KMS-11 (cell line): ENCODE data around the gene TULP1.

ENCODE experiments used
- H2AFZ ChIP-seq: fragments of 200-600 bp; sonication (generic); 2 replicates; pipeline ENCODE4 v1.6.1; 2016; ENCODE audit warnings: antibody characterized with exemption, mixed run types, low read depth
- H3K27ac ChIP-seq: fragments of 200-600 bp; sonication (generic); 2 replicates; pipeline ENCODE4 v1.6.1; 2016; ENCODE audit warnings: mild to moderate bottlenecking, mixed run types
- H3K27me3 ChIP-seq: fragments of 200-600 bp; sonication (generic); 2 replicates; pipeline ENCODE4 v1.6.1; 2017; ENCODE audit warnings: mild to moderate bottlenecking, low read depth, mixed run types, moderate library complexity; ENCODE audit not compliant: insufficient read depth
- H3K36me3 ChIP-seq: fragments of 200-600 bp; sonication (generic); 2 replicates; pipeline ENCODE4 v1.6.1; 2017; ENCODE audit warnings: mild to moderate bottlenecking, mixed run types; ENCODE audit not compliant: insufficient read depth
- H3K4me1 ChIP-seq: fragments of 200-600 bp; sonication (generic); 2 replicates; pipeline ENCODE4 v1.6.1; 2016; ENCODE audit warnings: mild to moderate bottlenecking, low read depth, mixed run types; ENCODE audit not compliant: poor library complexity, severe bottlenecking
- H3K4me2 ChIP-seq: fragments of 200-600 bp; sonication (generic); 2 replicates; pipeline ENCODE4 v1.7.0; 2016; ENCODE audit warnings: mild to moderate bottlenecking, mixed run types
- H3K4me3 ChIP-seq: fragments of 200-600 bp; sonication (generic); IDR thresholded peaks from 2 replicates; pipeline ENCODE4 v1.6.1; 2017; ENCODE audit warnings: low read depth, low read length, mixed read lengths; ENCODE audit not compliant: insufficient read depth
- H3K79me2 ChIP-seq: fragments of 200-600 bp; sonication (generic); 2 replicates; pipeline ENCODE4 v1.6.1; 2016; ENCODE audit warnings: low read depth, mixed run types; ENCODE audit not compliant: insufficient read depth
- H3K9ac ChIP-seq: fragments of 200-600 bp; sonication (generic); 2 replicates; pipeline ENCODE4 v1.6.1; 2016; ENCODE audit warnings: mild to moderate bottlenecking, mixed run types
- H4K20me1 ChIP-seq: fragments of 200-600 bp; sonication (generic); 2 replicates; pipeline ENCODE4 v1.6.1; 2016; ENCODE audit warnings: mild to moderate bottlenecking, mixed run types; ENCODE audit not compliant: insufficient read depth
- CTCF ChIP-seq: fragments of 200-600 bp; sonication (generic); conservative IDR thresholded peaks from 2 replicates; pipeline ENCODE4 v1.6.1; 2017; ENCODE audit warnings: low read depth, mild to moderate bottlenecking, antibody characterized with exemption, low read length, moderate library complexity, mixed read lengths

Gene TULP1

GRCh38 chr6:35499372-35499771 lies 13.3 kb downstream of the TULP1 start:
- Histone ChIP-seq H3K9ac (no peak overlapping the region), H3K4me2 (no peak overlapping the region), H3K4me3 (no peak overlapping the region), H3K27ac (no peak overlapping the region), H4K20me1 (no peaks in the 10 kb centered on the region), H3K4me1 (peaks cover 5% of the 10 kb centered on the region), H2AFZ (no peak overlapping the region), H3K36me3 (no peaks in the 10 kb centered on the region), H3K79me2 (no peaks in the 10 kb centered on the region), H3K27me3 (no peaks in the 10 kb centered on the region)
- no peak for TF ChIP-seq CTCF

DNA sequence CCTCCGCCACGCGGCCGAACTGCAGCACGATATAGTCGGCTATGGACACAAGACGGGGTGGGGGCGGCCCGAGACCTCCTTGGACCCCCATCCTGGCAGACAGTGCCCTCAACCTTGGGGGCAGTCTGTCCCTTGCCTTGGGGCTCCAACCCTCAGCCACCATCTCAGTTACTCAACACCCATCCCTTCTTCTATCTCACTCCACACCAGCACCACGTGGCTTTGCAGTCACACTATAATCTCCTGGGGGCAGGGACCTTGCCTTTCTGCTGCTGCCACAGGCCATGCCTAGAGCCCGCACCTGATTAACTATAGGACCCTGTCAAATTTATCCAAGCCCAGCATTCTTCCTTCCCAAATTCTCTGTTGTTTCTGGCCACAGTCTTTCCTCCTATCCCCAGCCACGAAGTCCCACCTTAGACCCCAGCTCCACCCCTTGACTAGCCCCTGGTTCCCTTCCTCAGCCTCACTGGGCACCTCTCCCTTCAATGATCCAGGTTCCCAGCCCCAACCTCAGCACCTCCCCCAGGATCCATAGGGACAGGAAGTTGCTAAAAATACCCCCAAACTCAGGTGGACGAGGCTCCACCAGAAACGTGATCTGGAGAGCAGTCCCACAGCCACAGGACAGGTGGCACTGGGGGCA lies 14.2 kb downstream of the TULP1 start:
- H3K36me3 ChIP-seq = no peaks in the 10 kb centered on the region
- no peak overlapping the region for H3K4me3 ChIP-seq
- H2AFZ ChIP-seq = peak overlapping the region; percentile 94; the same call in 1 of the 2 replicates
- peaks cover 5% of the 10 kb centered on the region for H3K4me1 ChIP-seq
- no peaks in the 10 kb centered on the region for H3K79me2 ChIP-seq
- no peak overlapping the region for H3K9ac ChIP-seq
- H3K4me2 ChIP-seq = peak overlapping the region; percentile 80; the same call in 1 of the 2 replicates
- H3K27me3 ChIP-seq = no peaks in the 10 kb centered on the region
- no peak for TF ChIP-seq CTCF
- H3K27ac ChIP-seq = no peak overlapping the region
- H4K20me1 ChIP-seq = no peaks in the 10 kb centered on the region

GRCh38 chr6:35497571-35498421 lies 14.9 kb downstream of the TULP1 start:
- Histone ChIP-seq H3K27ac (peak overlapping the region; percentile 79), H3K4me3 (peak overlapping the region; percentile 41), H2AFZ (peak overlapping the region; percentile 94), H3K79me2 (no peaks in the 10 kb centered on the region), H3K9ac (peak overlapping the region; percentile 94), H3K4me2 (peak overlapping the region; percentile 80), H3K36me3 (no peaks in the 10 kb centered on the region), H3K4me1 (peaks cover 5% of the 10 kb centered on the region), H3K27me3 (no peaks in the 10 kb centered on the region), H4K20me1 (no peaks in the 10 kb centered on the region)
- TF ChIP-seq CTCF = no peak

GRCh38 chr6:35496841-35497570 lies 15.7 kb downstream of the TULP1 start, which contains the start of gene TEAD3:
Gene TEAD3 (minus strand): TSS chr6:35497079.
- peak within 1 kb of the TSS; percentile 80 for H3K4me2 ChIP-seq
- H3K36me3 ChIP-seq = no peaks in the 10 kb centered on the region
- H3K27ac ChIP-seq = peak within 1 kb of the TSS; percentile 79
- TF ChIP-seq CTCF = no peak
- H4K20me1 ChIP-seq = no peaks in the 10 kb centered on the region
- H3K4me3 ChIP-seq = peak within 1 kb of the TSS; percentile 41
- H3K4me1 ChIP-seq = peaks cover 12% of the 10 kb centered on the region
- no peaks in the 10 kb centered on the region for H3K79me2 ChIP-seq
- peak within 1 kb of the TSS; percentile 94 for H2AFZ ChIP-seq
- H3K9ac ChIP-seq = peak within 1 kb of the TSS; percentile 94
- H3K27me3 ChIP-seq = no peaks in the 10 kb centered on the region
